ENCODE results near the gene PPP3CA.
"Not testable (repeated sequence)": the region's sequence is repeated elsewhere in the genome, so short reads cannot be mapped to it uniquely, and the experiment has no call there.

PPP3CA gene

DNA sequence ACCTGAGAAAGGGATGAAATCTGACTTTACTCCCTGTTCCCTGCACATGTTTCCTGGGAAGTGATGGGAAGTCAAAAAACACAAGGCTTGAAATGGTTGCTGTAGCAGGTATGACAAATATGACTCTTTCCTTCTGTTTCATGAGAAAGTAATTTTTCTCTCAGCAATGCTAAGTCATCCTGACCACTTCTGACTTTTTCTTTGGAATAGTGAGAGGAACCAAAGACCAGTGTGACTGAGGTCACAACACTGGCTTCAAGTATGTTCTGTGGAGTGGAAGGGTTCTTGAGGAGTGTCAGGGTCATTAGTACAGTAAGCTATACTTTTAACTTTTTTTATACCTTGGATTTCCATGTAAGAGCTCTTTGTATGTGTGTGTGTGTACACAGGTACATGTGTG is 225.3 kb downstream of the PPP3CA start:
- DNase-seq (ENCODE audit: insufficient read length, low spot score) (no peak), FAIRE-seq (no peak)
- TF ChIP-seq POLR2A (IDR thresholded peaks at IDR 0.05; ENCODE audit: low read depth, low read length), result no peak

DNA sequence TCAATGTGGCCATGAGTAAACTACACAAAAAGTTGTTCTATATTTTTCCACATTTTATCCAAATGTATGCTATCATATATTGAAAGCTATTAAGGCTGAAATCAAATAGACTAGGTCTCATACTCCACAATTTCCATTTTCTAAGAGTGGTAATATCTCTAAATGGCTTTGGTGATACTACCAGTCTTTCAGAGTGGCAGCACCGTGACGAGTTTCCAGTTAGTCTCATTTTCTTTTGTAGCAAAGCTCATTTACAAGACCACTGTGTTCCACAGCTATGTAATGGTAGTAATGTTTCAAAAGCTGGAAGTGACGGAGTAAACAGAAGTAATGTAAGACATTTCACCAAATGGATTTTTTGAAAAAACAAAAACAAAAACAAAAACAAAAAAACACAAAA is 228.2 kb downstream of the PPP3CA start:
- FAIRE-seq (no peak), DNase-seq (ENCODE audit: insufficient read length, low spot score) (no peak)
- TF ChIP-seq POLR2A (IDR thresholded peaks at IDR 0.05; ENCODE audit: low read depth, low read length), result no peak

DNA sequence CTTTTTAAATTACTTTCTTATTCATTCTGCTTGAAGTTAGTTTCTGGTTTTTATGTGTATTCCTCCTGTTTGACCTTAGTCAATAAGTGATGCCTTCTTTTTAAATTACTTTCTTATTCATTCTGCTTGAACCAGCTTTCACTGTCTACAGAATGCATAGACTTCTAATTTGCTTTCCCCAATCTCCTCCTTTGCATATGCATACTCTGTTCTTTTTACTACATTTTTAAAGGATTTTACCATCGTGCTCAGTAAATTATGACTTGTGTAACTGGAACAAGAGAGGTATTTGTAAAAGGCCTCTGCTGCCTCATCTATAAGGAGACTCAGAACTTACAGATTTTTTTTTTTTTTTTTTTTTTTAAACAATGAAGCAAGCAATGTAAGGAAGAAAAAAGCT is 228.7 kb downstream of the PPP3CA start:
- no peak for TF ChIP-seq POLR2A (IDR thresholded peaks at IDR 0.05; ENCODE audit: low read depth, low read length)
- FAIRE-seq, result no peak
- DNase-seq (ENCODE audit: insufficient read length, low spot score), result no peak

DNA sequence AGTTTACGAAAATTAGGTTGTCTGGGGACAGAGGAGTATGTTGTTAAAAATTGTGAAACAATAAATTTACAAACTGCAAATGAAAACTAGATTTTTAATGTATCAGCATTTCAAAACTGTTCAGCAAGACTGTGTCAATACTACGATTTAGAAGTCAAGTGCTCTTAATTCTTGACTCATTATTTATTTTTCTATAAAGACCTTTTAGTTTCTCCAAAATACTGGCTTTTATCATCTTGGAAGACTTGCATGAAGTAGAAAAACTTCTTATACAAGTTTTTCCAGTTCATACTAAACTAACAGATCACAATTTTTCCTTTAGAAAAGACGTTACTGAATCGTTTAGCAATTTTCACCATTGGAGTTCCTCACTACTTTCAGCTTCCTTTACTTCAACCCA is 231.4 kb downstream of the PPP3CA start:
- TF ChIP-seq POLR2A (IDR thresholded peaks at IDR 0.05; ENCODE audit: low read depth, low read length), result no peak
- FAIRE-seq, result no peak
- DNase-seq (ENCODE audit: insufficient read length, low spot score), result no peak

DNA sequence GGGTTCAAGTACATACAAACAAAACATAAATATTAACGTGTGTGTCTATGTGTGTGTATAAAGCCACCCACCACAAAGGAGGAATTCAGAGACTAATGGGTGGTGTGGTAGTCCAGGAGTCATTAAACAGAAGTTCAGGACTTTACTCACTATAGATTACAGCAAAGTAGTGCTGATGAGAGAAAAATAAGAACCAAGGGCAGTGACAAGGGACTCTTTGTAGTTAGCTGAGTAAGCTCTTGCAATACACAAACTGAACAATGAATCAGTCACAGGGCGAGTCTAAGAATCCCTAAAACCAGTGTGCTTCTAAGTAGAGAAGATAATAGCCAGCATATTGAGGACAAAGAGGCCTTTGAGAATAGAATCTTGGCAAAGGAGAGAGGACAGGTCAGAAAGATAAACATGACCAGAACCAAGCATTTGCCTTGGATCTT is 232.4 kb downstream of the PPP3CA start:
- peak; percentile 85 for FAIRE-seq
- TF ChIP-seq POLR2A (IDR thresholded peaks at IDR 0.05; ENCODE audit: low read depth, low read length), result no peak

DNA sequence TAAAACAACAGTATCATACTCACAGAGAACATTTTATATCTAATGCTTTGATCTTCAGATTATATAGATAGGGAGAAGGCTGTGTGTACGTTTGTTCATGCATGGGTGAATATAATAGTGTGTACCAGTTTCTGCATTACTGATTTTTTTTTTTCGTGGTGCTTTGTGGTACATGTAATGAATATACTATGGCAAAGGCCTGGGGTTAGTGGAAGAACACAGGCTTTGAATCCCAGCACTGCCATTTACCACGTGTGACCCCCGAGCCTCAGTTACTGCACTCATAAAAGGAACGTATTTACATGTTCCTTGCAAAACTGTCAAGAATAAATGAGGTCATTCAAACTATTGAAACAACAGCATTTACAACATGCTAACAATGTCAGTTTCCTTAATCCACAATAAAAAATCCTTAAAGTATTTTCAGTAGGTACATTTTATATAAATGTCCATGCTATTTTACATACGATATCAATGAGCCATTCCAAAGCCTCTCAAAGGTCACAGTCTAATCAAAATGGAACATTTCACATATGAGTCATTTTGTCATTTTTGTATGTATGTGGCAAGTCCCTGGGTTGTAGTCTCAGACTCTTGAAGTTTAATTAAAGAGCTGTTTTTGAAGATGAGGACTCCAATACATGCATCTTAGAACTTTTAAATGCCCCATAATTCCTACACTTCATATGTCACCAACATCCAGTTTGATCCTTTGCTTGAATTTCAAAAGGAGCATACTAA is 242.8 kb downstream of the PPP3CA start:
- no peak for DNase-seq (ENCODE audit: insufficient read length, low spot score)
- TF ChIP-seq POLR2A (IDR thresholded peaks at IDR 0.05; ENCODE audit: low read depth, low read length), result no peak
- FAIRE-seq, result no peak

More for the DNA sequence above, 232.4 kb downstream of the PPP3CA start:
- DNase-seq (ENCODE audit: insufficient read length, low spot score), result no peak

DNA sequence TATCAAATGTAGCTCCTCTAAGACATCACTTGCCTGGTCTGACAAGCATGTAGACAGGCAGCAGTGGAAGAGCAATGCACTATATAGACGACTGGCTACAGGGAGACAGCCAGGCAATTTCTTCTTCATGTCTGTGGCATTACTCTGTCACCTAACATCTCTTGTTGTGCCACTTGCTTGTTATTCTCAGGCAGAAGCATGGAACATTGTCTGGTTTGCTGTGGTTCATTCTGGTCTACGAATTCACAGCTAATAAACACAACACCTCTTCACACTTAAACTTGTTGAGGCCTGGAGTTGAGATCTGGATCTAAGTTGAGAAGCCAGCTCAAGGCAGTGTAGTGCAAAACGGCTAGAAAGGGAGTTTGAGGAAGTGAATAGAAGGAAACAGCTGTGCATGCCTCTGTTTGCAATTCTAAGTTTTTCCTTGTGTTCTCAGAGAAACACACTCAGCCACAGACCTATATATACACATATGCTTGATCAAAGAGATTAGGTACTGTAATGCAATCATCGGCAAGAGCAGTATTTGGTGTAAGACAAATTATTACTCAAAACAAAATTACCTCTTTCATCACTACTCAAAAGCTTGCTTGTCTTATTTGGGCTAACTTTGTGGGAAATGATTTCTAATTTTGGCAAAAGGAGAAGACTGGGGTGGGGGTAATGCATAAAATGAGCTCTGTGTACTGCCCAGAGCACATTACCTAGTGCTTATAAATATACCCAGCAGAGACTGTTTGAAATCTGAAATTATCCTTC is 243.8 kb downstream of the PPP3CA start:
- no peak for DNase-seq (ENCODE audit: insufficient read length, low spot score)
- no peak for TF ChIP-seq POLR2A (IDR thresholded peaks at IDR 0.05; ENCODE audit: low read depth, low read length)
- FAIRE-seq, result no peak

DNA sequence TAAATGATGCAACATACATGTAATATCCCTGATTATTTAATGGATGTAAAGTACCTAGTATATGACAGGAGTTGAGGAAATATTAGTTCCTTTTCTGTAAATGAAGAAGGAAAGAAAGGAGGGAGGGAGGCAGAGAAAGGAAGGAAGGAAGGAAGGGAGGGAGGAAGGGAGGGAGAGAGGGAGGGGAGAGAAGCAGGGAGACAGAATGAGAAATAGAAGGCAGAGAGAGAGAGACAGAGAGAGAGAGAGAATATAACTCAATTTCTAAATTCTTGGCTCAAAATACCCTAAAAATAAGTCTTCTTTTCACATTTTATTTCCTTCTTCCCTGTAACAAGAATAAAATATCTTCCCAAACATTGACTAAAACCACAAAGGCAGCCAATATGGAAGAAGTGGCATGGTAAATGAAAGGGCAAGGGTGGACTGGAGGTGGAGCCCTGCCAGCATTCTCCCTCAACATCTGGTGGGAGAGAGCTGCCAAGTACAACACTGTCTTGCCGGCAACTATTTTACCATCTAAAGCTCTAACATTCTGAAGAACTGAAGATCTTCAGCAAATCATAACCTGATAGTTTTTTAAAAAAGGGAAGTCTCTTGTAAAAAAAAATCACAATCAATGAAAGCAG is 245.1 kb downstream of the PPP3CA start:
- DNase-seq (ENCODE audit: insufficient read length, low spot score) (no peak), FAIRE-seq (peak; percentile 45)
- no peak for TF ChIP-seq POLR2A (IDR thresholded peaks at IDR 0.05; ENCODE audit: low read depth, low read length)

DNA sequence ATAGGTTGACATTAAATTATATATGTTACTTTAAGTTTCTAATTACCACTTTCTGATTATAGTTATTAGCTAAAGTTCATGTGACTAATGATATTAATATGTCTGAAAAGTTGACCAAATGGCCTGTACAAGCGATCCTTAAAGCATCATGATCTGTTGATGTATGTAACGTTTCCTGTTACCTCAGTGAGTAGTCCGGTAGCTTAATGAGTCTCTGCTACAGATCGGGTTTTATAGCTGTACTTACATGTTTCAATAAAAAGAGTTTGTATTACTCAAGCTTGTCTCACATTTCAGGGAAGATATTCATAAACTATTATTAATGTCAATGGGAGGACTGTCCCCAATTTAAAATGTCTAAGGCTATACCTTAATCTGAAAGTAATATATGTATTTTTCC is 246.3 kb downstream of the PPP3CA start:
- DNase-seq (ENCODE audit: insufficient read length, low spot score), result no peak
- no peak for FAIRE-seq
- no peak for TF ChIP-seq POLR2A (IDR thresholded peaks at IDR 0.05; ENCODE audit: low read depth, low read length)

DNA sequence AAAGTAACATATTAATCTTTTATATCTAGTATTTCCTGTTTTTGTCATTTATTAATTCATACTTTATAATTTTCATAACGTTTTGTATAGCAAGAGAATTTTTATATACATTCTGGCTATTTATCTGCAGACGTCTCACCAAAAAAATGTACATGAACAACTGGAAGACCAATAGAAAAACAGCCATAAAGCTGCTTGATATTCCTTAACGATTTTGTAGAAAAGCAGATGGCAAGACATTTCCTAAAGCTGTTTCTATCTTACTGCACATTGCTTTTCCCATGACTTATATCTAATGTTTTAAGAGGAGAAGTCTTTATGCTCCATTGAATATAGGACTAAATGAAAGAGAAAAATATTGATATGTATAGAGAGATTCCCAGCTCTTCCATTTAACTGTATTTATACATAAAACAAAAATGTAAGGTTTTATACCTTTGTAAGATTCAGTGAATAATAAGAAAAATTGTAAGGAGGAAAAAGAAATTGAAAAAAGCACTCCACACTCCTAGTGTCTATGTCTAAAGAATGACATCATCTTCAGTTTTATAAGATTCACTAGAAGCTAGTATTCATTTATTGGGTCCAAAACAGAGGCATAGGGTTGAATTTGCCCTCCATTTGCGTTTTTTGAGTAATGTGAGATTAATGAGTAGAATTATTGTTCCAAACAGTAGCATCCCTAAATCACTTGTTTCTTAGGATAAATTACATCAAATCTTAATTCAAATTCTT is 248.5 kb downstream of the PPP3CA start:
- DNase-seq (ENCODE audit: insufficient read length, low spot score), result no peak
- no peak for FAIRE-seq
- no peak for TF ChIP-seq POLR2A (IDR thresholded peaks at IDR 0.05; ENCODE audit: low read depth, low read length)

DNA sequence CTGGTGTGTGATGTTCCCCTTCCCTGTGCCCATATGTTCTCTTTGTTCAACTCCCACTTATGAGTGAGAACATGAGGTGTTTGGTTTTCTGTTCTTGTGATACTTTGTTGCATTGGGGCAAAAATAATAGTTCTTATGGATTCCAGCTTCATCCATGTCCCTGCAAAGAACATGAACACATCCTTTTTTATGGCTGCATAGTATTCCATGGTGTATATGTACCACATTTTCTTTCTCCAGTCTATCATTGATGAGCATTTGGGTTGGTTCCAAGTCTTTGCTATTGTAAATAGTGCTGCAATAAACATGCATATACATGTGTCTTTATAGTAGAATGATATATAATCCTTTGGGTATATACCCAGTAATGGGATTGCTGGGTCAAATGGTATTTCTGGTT is 254.7 kb downstream of the PPP3CA start:
- not testable (repeated sequence) for DNase-seq (ENCODE audit: insufficient read length, low spot score); FAIRE-seq

DNA sequence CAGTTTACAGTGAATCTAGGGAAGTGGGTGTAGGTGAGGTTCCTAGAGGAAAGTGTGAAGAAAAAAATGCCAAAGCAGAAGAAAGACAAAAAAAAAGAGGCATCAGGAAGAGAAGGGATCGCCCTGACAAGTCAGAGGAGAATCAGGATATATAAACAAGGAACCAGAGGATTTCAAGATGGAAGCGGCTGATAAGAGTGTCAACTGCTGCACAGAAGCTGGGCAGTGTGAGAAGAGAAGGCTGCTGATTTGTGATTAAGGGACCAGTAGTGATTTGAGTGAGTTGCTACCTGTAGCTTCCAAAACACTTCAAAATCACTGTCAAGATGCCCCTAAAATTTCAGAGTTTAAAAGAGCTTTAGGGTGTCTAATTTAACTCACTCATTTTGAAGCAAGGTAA is 258.2 kb downstream of the PPP3CA start:
- FAIRE-seq (no peak), DNase-seq (ENCODE audit: insufficient read length, low spot score) (no peak)
- no peak for TF ChIP-seq POLR2A (IDR thresholded peaks at IDR 0.05; ENCODE audit: low read depth, low read length)

DNA sequence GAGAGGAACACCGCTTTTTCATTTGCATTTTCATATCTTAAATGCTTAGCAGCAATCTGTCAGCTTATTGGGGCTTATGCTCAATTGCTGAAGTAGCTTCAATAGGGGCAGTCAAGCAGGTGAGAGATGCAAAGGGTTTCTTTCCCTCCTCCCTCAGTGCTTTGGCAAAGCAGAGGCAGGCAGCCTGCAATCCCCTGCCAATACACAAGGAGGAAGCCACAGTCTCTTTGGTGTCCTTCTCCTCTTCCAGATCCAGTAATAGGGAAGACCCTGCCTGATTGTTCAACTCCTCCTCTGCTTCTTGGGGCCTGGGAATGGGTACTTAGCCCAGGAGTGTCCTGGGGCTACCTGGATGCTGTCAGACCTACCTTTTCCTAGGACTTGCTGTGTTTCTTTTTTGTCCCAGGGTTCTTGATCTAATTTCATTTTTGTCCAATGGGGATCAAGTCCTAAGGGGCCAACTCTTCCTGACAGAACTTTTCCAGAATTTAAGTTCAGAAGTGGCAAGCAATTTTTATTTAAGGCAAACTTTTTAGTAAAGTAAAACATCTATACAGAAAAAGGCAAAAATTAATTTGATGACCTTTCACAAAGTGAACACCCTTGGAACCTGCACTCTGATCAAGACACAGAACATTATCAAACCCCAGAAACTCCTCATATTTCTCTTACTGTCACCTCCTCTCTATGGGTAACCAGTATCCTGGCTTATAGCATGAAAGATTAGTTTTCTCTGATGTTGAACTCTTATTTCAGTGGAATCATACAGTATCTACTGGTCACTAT is 260.3 kb downstream of the PPP3CA start:
- FAIRE-seq (no peak), DNase-seq (ENCODE audit: insufficient read length, low spot score) (no peak)
- TF ChIP-seq POLR2A (IDR thresholded peaks at IDR 0.05; ENCODE audit: low read depth, low read length), result no peak
